HS-27A (cell line): ENCODE measurements around the gene POFUT2.

Experiments
- DNase-seq: peaks from one replicate; pipeline ENCODE4 v3.0.0-alpha.2; 2012; ENCODE audit warnings: low read depth, missing footprints

POFUT2 gene

GRCh38 chr21:45222001-45222400, 65.7 kb downstream of the POFUT2 start:
- no peak for DNase-seq

GRCh38 chr21:45220714-45221490, 66.8 kb downstream of the POFUT2 start:
- DNase-seq = no peak

GRCh38 chr21:45220071-45220481, 67.6 kb downstream of the POFUT2 start:
- no peak for DNase-seq

GRCh38 chr21:45219517-45219916, 68.2 kb downstream of the POFUT2 start:
- no peak for DNase-seq

- no peak for DNase-seq
Measured at GRCh38 chr21:45217010-45217409, 70.7 kb downstream of the POFUT2 start.

- DNase-seq = no peak
Measured at GRCh38 chr21:45215213-45215612, 72.5 kb downstream of the POFUT2 start.
